AG04450 (cell line): Measurements from ENCODE around the gene MSI2. TPM values are rescaled to one million over a fixed set of nuclear protein-coding genes. Genes with fewer than 3 reads are reported as not detected.

Source experiments
- CTCF ChIA-PET: fragments of 300-600, 350-600 bp; formaldehyde crosslinking; extraction: SDS; loops from one replicate; lab custom pipeline; 2022; ENCODE audit warnings: antibody characterized with exemption, inconsistent platforms; lab: Charles Lee
- POLR2A ChIA-PET: fragments of 350-600 bp; formaldehyde crosslinking; extraction: SDS; loops from one replicate; lab custom pipeline; 2021; ENCODE audit warnings: antibody characterized with exemption, inconsistent platforms; lab: Yijun Ruan, JAX
- DNase-seq: peaks from one replicate; pipeline ENCODE4 v3.0.0-alpha.2; 2011; ENCODE audit warnings: low read depth, low spot score
- H3K27ac ChIP-seq: one replicate; pipeline ENCODE4 v1.5.1; 2012; ENCODE audit warnings: low read depth, low read length, control low read depth
- H3K27me3 ChIP-seq: one replicate; pipeline ENCODE4 v1.6.0; 2012; ENCODE audit warnings: low read length; ENCODE audit not compliant: control insufficient read depth, insufficient read depth
- H3K4me3 ChIP-seq: 2 replicates; pipeline ENCODE4 v1.5.1; 2011; ENCODE audit warnings: mild to moderate bottlenecking, low read depth, low read length, control low read depth
- H3K9me3 ChIP-seq: 2 replicates; pipeline ENCODE4 v1.5.1; 2012; ENCODE audit warnings: low read length; ENCODE audit not compliant: control insufficient read depth, insufficient read depth
- polyA plus RNA-seq: library from polyadenylated mRNA; depleted of rRNA; stranded (reverse); fragments of >200 nt; gene quantifications from 2 replicates; pipeline ENCODE4 v1.2.3, GENCODE V29; 2011
- TF ChIP-seq, protein P1 (sequence below): IDR thresholded peaks from 2 replicates; pipeline ENCODE4 v1.5.1; 2011; ENCODE audit warnings: low read depth, low read length, control low read depth, inconsistent platforms

The MSI2 gene
- polyA plus RNA-seq, 1 experiment = 26.2 TPM

DNA sequence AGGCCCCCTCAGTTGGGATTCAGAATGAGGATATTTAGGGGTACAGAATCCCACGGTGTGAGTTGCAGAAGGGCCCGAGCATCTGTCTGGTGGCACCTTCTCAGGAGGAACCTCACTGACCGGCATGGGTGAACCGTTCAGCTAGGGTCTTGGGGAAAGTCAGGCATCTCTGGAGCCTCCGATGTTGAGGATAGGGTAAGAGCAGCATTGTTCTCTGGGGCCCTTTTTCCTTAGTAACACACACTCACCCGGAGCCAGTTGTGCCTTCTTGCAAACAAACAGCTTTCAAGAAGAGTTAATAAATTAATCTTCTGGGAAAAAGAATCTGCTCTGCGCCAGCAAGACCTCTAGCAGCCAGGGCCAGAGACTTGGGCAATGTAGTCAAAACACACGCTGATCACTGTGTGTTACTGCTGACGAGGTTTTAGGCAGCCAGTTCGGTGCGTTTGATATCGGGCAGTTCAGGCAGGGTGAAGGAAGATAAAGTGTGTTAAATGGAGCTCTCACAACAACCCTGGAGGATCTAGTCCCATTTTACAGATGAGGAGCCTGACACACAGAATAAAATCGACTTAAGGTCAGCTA, 48.9 kb downstream of the MSI2 start:
- Histone ChIP-seq H3K4me3 (no peak overlapping the region), H3K27me3 (no peaks in the 10 kb centered on the region), H3K9me3 (no peaks in the 10 kb centered on the region), H3K27ac (no peak overlapping the region)
- CTCF ChIA-PET = interaction anchor here (0.8 to 2.6 kb wide), 2 partner anchors 62 to 528 kb away, joined by 3 to 8 read pairs; no protein-coding TSS in a partner anchor
- POLR2A ChIA-PET = no interaction called here
- TF ChIP-seq, protein P1, sequence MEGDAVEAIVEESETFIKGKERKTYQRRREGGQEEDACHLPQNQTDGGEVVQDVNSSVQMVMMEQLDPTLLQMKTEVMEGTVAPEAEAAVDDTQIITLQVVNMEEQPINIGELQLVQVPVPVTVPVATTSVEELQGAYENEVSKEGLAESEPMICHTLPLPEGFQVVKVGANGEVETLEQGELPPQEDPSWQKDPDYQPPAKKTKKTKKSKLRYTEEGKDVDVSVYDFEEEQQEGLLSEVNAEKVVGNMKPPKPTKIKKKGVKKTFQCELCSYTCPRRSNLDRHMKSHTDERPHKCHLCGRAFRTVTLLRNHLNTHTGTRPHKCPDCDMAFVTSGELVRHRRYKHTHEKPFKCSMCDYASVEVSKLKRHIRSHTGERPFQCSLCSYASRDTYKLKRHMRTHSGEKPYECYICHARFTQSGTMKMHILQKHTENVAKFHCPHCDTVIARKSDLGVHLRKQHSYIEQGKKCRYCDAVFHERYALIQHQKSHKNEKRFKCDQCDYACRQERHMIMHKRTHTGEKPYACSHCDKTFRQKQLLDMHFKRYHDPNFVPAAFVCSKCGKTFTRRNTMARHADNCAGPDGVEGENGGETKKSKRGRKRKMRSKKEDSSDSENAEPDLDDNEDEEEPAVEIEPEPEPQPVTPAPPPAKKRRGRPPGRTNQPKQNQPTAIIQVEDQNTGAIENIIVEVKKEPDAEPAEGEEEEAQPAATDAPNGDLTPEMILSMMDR = no peak
- no peak for DNase-seq

DNA sequence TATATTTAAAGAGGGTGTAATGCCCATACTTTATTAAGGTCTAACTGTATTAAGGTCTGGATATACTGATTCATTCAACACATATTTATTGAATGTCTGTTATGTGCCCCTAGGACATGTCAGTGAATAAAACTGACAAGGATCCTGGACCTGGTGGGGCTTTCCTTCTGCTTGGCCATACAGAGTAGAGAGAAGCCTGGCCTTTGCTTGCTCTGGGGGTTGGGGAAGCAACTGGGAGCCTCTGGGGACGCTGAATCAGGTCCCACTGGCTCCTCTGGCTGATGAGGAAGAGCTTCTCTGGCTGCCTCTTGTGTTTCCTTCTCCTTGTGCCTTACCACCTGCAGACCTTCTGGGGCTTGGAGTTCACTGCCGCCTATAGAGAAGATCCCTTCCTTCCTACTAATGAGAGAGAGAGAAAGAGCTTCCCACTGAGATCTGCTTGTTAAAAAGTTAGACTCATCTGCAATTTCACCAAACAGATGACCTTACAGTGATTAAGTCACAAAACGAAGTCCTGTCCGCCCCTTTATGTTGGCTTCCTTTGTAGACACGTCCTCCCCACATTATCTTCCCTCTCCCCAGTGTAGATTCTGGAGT, 49.7 kb downstream of the MSI2 start:
- Histone ChIP-seq H3K27ac (no peak overlapping the region), H3K27me3 (no peaks in the 10 kb centered on the region), H3K4me3 (no peak overlapping the region), H3K9me3 (no peaks in the 10 kb centered on the region)
- ChIA-PET POLR2A (no interaction called here), CTCF (no interaction called here)
- TF ChIP-seq, protein P1 = no peak
- no peak for DNase-seq

- ChIA-PET CTCF (interaction anchor here (1.5 kb wide), 1 partner anchor 289 kb away, joined by 5 read pairs; no protein-coding TSS in a partner anchor), POLR2A (no interaction called here)
- H3K9me3 ChIP-seq = no peaks in the 10 kb centered on the region
- H3K4me3 ChIP-seq = no peak overlapping the region
- no peak overlapping the region for H3K27ac ChIP-seq
- H3K27me3 ChIP-seq = no peaks in the 10 kb centered on the region
- TF ChIP-seq, protein P1 = no peak
- DNase-seq = no peak
These were observed 52.3 kb downstream of the MSI2 start for GRCh38 chr17:57308543-57309186.

GRCh38 chr17:57309479-57309878, 53.2 kb downstream of the MSI2 start:
- ChIA-PET POLR2A (no interaction called here), CTCF (interaction anchor here (0.7 kb wide), 1 partner anchor 43 kb away, joined by 3 read pairs; no protein-coding TSS in a partner anchor)
- no peaks in the 10 kb centered on the region for H3K27me3 ChIP-seq
- H3K9me3 ChIP-seq = no peaks in the 10 kb centered on the region
- TF ChIP-seq, protein P1 = no peak
- no peak overlapping the region for H3K27ac ChIP-seq
- no peak overlapping the region for H3K4me3 ChIP-seq
- no peak for DNase-seq
